DMS153 treated with DMSO at 0.1 percent for 48 hours (cell line): ENCODE data around the gene GOLGB1.
"Not testable (repeated sequence)": the region's sequence is repeated elsewhere in the genome, so short reads cannot be mapped to it uniquely, and the experiment has no call there.

ENCODE experiments used
- DNase-seq: peaks from one replicate; lab custom pipeline; 2025; ENCODE audit not compliant: unreplicated experiment; lab: John Stamatoyannopoulos, UW

The GOLGB1 gene

DNA sequence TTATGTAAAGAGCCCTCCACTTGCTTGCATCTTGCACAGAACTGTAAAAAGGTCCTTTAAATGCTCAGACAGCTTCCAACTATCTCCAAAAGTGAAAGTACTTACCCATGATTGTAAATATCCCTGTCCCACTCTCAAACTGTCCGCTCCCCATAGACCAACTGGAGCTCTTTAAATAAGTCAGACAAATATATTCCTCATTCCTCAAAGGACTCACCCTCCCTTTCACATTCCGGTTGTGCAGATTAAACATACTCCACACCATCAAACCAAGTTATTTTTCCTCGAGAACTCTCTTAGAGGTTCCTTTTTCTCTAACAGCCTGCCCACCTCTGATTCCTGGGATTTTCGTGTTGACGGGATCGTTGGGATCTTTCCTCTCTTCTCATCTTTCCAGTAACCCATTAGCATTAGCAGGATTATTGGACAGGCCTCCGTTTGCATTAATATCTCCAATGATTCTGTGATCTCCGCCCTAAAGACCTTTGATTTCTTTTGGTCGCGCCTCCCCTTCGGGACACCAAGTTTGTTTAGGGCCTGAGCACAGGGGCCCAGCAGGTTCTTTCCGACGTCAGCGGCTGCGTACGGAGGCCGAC is 763 bp downstream of the GOLGB1 start:
- no peak for DNase-seq

DNA sequence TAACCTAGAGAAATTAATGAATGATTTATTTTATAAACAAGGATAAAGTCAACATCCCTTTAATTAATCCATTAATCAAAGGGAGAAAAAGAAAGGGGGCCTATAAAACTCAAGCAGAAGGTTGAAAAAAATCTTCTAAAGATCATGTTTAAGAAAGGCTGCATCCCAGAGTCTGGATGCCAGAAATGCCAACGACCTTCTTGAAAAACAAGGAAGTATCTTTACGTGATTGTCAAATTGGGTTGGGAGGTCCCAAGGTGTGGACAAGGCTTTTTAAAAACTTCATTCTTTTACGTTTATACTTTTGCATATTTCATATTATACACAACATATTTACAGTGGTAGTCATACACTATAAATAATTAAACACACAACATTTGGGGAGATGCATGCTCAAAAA is 1.6 kb downstream of the GOLGB1 start:
- DNase-seq, result no peak

DNA sequence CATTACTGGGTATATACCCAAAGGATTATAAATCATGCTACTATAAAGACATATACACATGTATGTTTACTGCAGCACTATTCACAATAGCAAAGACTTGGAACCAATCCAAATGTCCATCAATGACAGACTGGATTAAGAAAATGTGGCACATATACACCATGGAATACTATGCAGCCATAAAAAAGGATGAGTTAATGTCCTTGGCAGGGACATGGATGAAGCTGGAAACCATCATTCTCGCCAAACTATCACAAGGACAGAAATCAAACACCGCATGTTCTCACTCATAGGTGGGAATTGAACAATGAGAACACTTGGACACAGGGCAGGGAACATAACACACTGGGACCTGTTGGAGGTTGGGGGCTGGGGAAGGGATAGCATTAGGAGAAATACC is 6.4 kb downstream of the GOLGB1 start:
- not testable (repeated sequence) for DNase-seq

DNA sequence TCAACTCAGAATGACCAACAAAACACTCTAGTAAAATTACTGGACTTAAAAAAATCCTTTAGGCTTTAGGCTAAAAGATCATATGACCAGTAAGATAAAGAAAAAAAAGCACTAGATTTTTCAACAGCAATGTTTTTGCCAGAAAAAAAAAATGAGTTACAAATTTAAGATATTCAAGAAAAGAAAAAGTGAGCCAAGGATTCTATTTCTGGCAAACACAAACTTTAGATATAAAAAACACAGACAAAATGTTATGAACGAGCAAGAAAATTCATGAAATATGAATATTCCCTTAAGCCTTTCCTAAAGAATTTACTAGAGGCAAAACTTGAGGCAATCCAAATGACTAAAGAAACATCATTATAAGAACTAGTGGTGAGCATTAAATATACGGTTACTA is 8.6 kb downstream of the GOLGB1 start:
- DNase-seq, result no peak

DNA sequence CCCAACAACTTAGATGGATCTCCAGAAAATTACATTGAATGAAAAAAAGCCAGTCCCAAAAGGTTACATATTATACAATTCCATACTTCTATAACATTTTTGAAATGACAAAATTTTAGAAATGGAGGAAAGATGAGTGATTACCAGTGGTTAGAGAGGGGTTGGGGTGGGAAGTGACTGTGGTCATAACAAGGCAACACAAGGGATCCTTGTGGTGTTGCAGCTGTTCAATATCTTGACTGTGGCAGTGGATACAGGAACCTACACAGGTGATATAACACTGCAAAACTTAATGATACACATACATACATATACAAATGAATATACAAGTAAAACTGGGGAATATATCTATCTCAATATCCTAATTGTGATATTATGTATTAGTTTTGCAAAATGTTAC is 9.6 kb downstream of the GOLGB1 start:
- no peak for DNase-seq

DNA sequence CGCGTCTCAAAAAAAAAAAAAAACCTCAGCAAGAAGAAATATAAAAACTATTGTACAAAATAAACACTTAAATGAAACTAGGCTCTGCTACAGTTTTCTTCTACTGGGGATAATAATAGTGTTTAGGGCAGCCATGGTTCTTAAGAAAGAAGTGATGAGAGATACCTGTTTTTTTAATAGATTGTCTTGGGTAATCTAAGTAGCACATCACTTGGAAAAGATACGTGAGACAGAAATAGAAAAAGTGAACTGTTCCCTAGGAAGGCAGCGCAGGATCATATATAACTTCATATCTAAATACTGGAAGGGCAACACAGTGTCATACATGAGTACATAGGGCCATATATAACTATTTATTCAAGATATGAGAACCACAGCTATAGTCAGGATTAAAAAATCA is 11.9 kb downstream of the GOLGB1 start:
- DNase-seq, result no peak

DNA sequence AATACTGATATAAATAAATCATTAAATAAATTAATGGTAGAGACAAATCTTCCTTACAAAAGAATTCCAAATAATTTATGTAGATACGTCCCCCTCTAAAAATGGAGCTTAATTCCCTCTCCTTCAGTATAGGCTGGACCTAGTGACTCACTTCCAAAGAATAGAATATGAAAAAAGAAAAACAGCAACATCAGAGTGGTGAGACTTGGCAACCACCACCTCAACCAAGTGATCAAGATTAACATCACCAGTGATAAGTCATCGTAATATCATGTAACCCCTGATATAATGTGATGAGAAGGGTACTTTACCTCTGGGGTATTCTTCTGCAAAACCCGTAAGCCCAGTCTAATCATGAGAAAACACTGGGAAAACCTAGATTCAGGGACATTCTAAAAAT is 13.4 kb downstream of the GOLGB1 start:
- no peak for DNase-seq

DNA sequence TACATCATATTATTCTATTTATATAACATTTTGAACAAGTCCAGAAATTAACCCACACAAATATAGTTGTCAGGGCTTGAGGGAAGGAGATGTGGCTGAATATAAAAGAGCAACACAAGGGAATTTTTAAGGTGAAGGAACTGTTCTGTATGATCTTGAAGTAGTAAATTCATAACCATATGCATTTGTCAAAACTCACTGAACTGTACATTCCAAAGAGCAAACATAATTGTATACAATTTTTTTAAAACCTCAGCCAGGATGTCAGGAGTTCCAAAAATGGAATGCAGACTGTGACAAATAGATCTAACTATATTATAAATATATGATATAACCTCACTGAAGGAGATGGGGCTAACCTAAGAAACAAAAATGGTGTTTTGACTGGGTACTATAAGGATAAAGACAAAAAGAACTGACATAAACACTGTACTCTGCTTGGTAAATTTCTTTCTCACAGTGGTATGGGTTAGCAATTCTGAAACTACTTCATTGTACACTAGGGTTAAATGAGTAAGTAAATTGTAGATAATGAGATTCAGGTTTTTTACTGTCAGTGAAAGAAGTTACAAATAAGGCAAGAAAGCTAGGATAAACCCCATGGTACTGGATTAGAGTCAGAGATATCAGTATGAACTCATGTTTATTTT is 14.4 kb downstream of the GOLGB1 start:
- no peak for DNase-seq

DNA sequence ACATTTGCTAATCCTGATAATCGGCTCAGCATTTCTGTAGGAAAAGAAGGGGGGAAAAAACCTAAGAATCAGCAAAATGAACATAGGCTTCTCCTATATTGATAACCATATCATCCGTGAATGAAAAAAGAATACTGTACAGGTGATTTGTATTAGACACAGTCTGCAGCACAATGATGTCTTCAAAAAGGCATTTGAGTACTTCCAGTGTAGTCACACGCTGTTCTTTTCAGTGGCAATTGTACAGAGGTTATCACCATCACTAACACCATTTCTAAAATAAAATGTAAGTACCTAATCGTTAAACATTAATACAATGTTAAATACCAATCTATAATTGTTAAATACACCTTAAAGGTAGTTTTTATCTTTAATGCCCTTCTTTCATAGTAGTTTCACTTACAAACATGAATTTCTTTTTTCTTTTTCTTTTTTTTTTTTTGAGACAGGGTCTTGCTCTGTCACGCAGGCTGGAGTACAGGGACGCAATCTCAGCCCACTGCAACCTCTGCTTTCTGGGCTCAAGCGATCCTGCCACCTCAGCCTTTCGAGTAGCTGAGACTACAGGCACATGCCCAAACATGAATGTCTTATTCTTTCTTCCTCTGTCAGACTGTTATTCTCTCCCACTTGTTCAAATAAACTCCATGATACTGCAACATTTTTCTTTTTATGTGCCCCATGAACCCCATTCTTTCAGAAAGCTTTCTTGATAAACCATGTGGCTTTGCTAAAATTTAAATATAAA is 18.4 kb downstream of the GOLGB1 start:
- DNase-seq, result no peak

DNA sequence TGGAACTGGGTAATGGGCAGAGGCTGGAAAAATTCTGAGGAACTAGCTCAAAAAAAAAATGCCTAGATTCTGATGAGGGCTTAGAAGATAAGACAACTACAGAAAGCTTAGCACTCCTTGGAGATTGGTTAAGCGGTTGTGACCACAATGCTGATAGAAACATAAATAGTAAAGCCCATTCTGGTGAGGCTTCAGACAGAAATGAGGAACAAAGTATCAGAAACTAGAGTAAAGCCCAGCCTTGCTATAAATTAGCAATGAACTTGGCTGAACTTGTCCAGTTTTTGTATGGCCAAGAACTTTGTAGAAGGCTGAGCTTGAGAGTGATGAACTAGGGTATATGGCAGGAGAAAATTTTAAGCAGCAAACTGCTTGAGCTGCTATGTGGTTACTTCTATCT is 25.4 kb downstream of the GOLGB1 start:
- no peak for DNase-seq

DNA sequence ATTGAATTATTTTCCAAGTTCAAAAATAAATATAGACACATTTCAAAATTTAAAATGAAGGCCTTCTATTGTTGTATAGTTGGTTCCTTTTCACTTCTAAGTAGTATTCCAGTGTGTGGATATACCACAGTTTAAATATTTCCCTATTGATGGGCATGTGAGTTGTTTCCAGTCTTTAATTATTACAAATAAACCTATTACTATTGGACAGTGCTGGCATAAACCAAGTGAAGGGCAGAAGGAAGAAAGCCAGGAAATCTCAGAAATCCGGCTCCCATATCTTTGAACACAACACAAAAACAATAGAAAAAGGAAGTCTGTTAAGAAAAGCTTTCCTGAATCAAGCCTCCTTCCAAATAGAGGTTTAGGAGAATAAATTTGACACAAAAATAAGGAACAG is 26.1 kb downstream of the GOLGB1 start:
- DNase-seq, result no peak

DNA sequence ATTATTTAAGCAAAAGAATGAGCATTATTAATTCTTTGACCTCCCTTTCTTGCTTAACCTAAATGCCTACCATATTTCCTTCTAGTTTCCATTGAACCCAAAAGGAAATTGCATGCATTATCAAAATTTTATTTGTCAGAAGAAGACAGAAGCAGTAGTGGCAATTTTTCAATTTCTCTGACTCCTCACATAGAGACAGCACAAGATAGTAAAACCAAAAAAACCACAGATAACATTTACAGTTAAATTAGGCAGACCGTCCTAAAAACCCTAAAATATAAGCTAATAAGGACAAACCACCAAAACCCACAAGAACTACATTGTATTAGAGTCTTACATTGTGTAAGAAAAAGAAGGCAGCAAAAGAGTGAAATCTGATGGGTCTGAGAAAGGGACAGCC is 27.1 kb downstream of the GOLGB1 start:
- DNase-seq, result no peak

DNA sequence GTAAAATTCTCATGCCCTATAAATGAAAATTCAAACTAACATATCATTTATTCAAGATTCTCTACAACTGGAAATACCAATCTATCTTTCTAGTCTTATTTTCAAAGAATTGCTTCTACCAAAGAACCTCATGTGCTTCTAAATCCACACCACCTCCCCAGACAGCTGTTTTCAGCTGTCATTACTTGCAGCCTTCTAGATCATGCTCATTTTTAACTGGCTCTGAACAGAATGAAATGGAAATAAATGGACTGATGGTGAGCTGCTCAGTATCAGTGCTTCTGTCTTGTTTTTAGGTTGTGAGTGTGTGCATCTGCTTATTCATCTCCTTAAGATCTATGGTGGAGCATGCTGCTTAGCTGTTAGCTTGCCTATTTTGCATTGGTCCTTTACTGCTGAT is 29.4 kb downstream of the GOLGB1 start:
- DNase-seq, result no peak

DNA sequence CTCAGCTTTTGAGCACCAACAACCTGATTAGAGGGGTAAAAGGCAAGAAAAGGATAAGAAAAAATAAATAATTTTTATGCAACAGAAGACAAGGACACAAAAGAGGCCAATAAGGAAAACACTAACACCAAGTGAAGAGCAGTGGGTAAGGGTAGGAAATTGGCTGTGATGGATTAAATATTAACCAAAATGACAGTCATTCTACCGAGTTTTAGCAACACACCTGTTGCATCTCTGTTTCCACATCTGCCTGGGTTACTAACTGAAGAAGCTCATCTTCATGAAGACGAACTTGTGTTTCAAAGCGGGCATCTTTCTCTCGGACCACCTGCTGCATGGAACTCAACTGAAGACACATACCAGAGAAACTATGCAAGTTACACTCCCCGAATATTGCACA is 30.1 kb downstream of the GOLGB1 start:
- no peak for DNase-seq

DNA sequence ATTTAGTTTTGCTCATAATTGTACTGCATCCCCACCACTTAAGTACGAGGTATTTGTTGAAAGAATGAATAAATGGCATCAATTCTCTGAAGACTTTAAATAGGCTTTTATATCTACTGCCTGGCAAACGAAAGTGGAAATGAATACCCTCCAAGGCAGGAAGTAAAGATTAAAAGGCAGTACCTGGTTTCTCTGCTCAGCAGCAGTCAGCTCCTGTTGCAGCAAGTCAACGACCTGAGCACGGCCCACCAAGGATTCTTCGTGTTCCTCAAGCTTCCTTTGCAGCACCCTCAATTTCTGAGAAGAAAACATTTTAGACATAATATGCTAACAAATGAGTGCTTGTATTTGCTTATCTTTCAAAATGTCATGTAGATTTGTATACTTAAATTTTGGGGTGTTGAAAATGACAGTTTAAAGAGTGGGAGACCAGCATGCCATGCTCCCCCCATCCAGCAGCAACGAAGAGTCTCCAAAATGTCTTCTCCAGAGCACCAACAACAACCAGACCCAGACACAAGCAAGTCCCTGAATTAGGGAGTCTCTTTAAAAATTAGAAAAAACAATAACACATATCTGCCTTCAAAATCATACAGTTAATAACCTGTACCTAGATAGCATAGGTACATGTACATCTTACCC is 31.2 kb downstream of the GOLGB1 start:
- no peak for DNase-seq

DNA sequence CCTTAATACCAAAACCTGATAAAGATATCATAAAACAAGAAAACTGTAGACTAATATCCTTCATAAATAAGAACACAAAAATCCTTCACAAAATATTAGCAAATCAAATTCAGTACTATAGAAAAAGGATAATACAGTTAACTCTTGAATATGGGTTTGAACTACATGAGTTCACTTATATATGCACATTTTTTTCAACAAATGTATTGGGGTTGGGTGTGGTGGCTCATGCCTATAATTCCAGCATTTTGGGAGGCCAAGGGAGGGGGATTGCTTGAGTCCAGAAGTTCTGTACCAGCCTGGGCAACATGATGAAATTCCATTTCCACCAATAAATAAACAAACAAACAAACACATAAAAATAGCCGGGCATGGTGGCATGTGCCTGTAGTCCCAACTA is 39.2 kb downstream of the GOLGB1 start:
- DNase-seq, result no peak

DNA sequence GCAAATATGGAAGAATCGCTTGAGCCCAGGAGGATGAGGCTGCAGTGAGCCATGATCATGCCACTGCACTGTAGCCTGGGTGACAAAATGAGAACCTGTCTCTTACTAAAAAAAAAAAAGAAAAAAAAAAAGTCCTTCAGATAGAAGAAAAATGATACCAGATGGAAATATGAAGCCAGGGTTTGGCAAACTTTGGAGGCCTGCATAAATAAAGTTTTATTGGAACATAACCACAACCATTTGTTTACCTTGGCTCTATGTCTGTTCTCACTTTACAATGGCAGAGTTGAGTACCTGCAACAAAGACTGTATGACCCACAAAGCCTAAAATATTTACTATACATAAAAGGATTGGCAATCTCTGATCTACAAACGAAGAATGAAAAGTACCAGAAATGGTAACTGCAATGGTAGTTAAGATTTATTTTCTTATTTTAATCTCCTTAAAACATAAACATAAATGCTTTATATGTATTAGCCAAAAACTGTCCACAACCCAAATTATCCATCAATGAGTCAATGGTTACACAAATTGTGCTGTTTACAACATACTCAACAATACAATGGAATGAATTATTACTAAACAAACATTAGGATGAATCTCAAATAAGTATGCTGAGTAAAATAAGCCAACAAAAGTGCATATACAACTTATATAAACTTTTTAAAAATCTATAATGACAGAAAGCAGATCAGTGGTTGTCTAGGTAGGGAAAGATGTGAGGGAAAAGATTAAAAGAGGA is 41.8 kb downstream of the GOLGB1 start:
- DNase-seq, result no peak

DNA sequence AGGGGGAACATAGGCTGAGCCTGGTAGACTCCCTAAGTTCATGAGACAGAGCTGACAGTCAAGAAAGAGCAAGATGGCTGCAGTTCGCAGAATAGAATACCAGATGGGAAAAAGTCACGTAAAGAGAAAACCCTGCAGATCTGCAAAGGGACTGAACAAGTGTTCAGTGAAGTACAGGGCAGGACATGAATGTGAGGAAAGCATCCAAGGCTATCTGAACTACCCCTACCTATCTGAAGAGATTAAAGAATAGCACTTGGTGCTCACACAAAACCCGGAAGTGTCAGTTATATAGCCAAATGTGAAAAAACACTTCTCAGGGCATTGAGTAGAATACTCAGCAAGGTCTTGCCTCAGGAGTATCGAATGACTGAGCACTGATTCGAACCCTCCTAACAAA is 44.0 kb downstream of the GOLGB1 start:
- no peak for DNase-seq

DNA sequence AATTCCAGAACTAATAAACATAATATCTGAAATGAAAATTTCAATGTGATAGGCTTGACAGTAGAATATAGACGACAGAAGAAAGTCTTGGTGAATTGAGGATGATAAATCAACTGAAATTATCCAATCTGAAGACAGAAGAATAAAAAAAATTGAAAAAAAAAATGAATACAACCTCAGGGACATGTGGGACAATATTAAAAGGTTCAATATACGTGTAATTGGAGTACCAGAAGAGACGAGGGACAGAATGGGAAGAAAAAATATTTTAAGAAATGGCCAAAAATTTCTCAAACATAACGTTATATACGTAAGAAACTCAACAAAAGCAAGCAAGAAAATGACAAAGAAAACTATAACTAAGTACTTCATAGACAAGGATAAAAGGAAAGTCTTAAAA is 45.6 kb downstream of the GOLGB1 start:
- DNase-seq, result no peak

DNA sequence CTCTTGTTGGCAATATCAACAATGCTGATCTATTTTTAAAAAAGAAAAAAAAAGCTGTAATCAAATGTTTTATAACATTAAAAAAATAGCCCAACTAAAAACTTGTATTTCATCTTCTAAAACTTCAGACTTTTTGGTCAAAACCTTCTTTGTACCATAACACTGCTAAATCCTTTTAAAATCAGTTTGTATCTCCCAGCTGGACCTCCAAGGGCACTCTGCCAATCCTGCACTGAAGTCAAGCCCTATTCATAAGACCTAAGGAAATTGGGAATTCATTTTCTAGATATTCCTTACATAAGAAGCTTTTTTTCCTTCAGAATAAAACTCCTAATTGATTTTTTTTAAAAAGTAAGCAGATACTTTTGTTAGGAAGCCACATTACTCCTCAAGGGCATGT is 50.6 kb downstream of the GOLGB1 start:
- DNase-seq, result no peak

DNA sequence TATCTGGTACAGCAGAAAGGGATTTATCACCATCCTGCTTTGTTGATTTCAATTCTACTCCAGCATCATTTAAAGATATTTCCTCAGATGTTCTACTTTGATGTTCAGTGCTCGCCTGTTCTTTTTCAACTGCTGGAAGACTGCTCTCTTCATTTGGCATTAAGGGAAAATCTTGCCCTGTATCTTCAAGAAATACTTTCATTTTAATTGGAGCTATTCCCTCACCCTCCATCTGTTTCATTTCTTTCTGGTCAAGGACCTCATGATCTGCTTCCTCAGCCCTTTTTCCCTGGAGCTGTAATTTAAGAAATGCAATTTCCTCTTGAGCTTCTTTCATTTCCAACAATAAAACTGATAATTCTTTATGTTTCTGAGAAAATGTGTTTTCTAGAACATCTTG is 51.1 kb downstream of the GOLGB1 start:
- DNase-seq, result no peak
